HG02763 (cell line): ENCODE data around the gene ANO1.
"Not testable (repeated sequence)": the region's sequence is repeated elsewhere in the genome, so short reads cannot be mapped to it uniquely, and the experiment has no call there.

Experiments
- ATAC-seq: cut with Tn5 transposase; IDR thresholded peaks from one replicate; pipeline ENCODE4 v1.9.1; 2021; ENCODE audit warnings: mild to moderate bottlenecking, moderate library complexity; ENCODE audit not compliant: unreplicated experiment

Gene ANO1

DNA sequence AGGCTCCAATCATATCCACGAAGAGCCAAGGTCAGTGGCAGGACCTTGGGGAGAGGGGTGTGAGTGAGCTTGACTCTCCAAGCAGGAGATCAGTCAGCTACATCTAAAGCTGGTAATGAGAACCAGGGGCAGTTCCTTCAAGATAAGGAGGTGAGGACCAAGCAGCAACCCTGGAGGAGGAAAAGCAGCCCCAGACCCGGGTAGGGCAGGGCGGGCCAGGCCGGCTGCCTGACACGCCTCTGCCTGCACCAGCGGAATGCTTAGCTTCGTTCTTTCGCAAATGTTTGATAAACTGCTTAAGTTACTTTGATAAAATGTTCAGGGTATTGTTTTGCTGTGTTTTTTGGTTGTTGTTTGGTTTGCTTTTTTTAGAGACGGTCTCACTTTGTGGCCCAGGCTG, 106.3 kb downstream of the ANO1 start:
- ATAC-seq: no peak

- no peak for ATAC-seq
These were observed 107.4 kb downstream of the ANO1 start for GRCh38 chr11:70185348-70186055.

DNA sequence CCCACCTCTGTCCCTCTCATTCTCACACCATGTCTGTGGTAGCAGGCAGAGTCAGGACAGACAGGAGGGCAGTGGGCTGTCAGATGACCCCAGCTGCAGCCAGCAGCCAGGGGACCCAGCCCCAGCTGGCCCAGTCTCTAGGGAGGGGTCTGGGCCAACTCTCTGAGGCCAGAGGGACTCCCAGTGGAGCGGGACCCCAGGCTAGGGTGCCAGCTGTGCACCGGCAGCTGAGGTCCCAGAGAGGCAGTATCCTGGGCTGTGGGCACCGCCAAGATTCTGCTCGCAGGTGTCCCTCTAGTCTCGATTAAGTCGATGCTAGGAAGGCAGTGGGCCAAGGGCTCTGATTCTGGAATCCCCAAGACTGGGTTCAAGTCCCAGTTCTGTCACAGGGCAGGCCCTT, 108.3 kb downstream of the ANO1 start:
- no peak for ATAC-seq

GRCh38 chr11:70186936-70187335, 108.8 kb downstream of the ANO1 start:
- no peak for ATAC-seq

GRCh38 chr11:70187771-70188170, 109.7 kb downstream of the ANO1 start:
- ATAC-seq: no peak

DNA sequence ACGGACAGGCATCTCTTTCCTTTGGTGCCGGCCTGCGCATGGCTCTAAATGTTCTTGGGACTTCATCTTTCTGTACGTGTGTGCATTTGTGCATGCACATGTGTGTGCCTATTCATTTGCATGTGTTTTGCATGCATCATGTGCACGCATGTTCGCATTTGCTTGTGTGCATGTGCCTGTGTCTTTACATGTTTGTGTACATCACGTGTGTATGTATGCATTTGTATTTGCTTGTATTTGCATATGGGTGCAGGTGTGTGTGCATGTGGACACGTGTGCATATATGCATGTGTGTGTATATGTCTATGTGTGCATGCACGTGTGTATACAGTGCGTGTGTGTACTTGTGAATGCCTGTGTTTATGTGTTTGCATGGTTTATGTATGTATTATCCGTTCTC, 111.5 kb downstream of the ANO1 start:
- no peak for ATAC-seq

DNA sequence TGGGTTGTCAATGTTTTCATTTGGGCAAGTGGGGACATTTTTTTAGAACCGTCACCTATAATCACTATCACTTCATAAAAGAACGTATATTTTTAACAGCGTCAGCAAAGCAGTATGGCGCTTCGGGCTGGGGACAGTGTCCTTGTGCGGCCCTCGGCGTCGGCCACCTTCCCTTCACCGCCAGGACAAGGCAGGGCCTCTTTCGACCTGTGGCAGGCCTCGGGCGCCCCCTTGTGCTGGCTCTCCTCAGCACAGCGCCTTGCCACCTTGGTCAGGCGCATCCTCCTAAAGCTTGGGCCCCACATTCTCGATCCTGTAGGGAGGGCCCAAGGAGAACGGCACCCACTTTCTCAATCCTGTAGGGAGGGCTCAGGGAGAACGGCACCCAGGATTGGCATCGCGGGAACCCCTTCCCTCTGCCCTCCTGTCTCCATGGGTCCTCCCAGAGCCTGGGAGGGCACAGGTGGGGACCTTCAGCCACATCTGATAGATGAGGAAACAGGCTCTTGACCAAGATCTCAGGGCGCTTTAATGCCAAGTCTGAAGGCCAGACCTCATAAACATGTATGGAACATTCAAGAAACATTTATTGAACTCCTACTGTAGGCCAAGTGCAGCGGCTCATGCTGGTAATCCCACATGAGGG, 113.5 kb downstream of the ANO1 start:
- no peak for ATAC-seq

DNA sequence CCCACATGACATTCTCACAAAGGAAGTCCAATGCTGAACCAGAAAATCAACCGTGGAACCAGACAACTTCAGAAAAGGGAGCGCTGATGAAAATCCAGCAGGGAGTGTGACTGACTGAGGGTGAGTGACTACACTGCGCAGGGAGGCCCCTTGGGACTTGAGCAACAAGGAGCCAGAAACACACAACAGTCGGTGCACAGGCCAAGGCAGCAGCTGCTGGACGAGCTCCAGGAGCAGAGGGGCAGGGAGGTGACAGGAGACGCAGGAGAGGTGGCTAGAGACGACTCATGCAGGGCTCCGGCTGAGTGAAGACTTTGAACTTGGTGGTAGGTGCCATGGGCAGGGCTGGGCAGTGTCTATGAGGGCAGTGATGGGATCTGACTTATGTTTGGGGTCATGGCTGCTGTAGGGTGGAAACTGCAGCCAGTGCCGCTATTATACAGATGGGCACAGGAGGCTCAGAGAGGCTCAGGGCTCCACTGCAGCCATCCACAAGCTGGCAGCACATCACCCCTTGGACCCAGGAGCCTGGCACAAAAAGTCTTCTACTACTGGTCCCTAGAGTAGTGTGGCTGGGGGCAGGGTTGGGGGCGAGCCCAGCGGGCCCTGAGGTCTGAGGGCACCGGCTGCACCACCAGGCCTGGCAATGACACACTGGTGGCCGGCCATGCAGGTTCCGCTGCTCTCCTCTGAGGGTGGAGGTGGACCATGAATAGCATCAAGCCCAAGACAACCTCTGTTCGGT, 114.7 kb downstream of the ANO1 start:
- ATAC-seq: no peak

- ATAC-seq: no peak
These were observed 115.5 kb downstream of the ANO1 start for GRCh38 chr11:70193411-70194292.

GRCh38 chr11:70194792-70195791, 117.0 kb downstream of the ANO1 start:
- no peak for ATAC-seq

GRCh38 chr11:70200212-70200844, 122.2 kb downstream of the ANO1 start:
- ATAC-seq: no peak

GRCh38 chr11:70201047-70201446, 122.9 kb downstream of the ANO1 start:
- not testable (repeated sequence) for ATAC-seq

DNA sequence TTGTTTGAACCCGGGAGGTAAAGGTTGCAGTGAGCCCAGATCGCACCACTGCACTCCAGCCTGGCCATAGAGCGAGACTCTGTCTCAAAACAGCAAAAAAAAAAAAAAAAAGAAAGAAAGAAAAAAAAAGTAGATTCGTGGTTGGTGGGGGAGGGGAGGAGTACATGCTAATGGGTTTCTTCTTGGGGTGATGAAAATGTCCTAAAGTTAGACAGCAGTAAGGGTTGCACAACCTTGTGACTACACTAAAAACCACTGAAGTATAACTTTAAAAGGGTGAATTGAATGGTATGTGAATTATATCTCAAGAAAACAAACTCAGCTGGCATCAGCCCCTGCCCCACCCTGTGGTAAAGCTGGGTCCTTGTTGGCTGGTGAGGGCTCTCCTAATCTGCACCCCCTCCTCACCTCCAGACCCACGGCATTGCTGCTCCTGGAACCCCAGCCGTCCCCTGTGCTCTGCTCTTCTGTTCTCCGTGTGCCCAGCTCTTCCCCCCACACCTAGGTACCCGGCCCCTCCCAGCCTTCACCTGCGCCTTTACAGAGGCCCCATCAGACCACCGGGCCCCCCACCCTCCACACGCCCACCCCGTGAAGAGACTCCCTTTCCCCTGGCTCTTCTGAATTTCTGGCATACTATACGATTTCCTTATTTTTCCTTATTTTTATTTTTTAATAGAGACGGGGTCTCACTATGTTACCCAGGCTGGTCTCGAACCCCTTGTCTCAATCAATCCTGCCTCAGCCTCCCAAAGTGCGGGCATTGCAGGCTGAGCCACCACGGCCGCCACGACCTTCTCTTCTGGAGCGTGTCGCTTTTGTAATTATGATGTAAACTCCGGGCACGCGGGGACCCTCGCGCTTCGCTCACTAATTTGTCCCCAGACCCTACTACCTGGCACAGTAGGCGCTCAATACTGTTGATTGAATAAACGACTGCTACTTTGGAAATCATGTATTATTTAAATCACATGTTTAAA, 124.1 kb downstream of the ANO1 start:
- ATAC-seq: no peak

GRCh38 chr11:70202920-70203750, 125.0 kb downstream of the ANO1 start, which contains the start of gene FADD:
TSS of gene FADD (plus strand) at chr11:70203296. CDS start at chr11:70203460, 164 bp downstream.
- peak; percentile 68 for ATAC-seq

GRCh38 chr11:70203751-70204465, 125.8 kb downstream of the ANO1 start:
- peak; percentile 21 for ATAC-seq

- ATAC-seq: no peak
These were observed 126.3 kb downstream of the ANO1 start for GRCh38 chr11:70204466-70204799.
